Transverse colon (tissue), 4 donors: ENCODE results near the gene MRGPRD.

Experiments used
- EP300 ChIP-seq: sonication (generic); formaldehyde crosslinking; IDR thresholded peaks from one replicate; pipeline ENCODE4 v1.6.1; 2017; ENCODE audit warnings: antibody characterized with exemption, low read depth
- POLR2A ChIP-seq: fragments of 450-650 bp; IDR thresholded peaks from one replicate; pipeline ENCODE4 v1.6.1; 2016; ENCODE audit warnings: antibody characterized with exemption, mild to moderate bottlenecking, moderate library complexity
- POLR2AphosphoS5 ChIP-seq, 3 donors: sonication (generic); formaldehyde crosslinking; IDR thresholded peaks; one replicate each; pipeline ENCODE4 v1.6.1; 2016; ENCODE audit warnings: antibody characterized with exemption in 3 of 3
- TF ChIP-seq, protein P1 (sequence below), 5 experiments: fragments of 200-600 bp in 3 of 5; fragments of 450-650 bp in 2 of 5; sonication (generic) in 3 of 5; IDR thresholded peaks; 1 replicate in 2 of 5; 2 replicates in 3 of 5; pipeline ENCODE4 v1.5.1; 2016 to 2017; ENCODE audit warnings: antibody characterized with exemption in 5 of 5, inconsistent platforms in 3 of 5, mild to moderate bottlenecking in 2 of 5, moderate library complexity in 1 of 5

DNA sequence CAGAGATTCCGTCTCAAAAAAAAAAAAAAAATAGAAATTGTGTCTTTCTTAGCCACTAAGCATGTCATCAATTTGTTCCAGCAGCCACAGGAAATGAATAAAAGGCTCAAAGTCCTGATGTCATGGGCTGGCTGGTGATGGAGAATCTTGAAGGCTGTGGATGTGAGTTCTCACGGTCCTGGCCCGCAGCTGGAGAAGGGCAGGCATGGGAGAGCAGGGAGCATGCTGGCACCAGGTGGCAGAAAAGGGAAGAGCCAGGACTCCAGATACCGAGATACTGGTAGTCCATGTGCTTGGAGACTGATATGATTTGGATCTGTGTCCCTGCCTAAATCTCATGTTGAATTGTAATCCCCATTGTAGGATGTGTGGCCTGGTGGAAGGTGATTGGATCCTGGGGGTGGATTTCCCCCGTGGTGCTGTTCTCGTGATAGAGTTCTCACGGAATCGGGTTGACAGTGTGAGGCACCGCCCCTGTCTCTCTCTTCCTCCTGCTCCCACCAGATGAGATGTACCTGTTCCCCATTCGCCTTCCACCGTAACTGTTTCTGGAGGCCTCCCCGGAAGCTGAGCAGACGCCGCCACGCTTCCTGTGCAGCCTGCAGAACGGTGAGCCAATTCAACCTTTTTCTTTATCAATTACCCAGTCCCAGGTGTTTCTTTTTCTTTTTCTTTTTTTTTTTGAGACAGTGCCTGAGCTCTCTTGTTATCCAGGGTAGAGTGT lies 18.1 kb downstream of the MRGPRD start:
- TF ChIP-seq POLR2AphosphoS5 (IDR thresholded peaks at IDR 0.05) (no peak), POLR2A (no peak), EP300 (no peak)
- TF ChIP-seq, protein P1, sequence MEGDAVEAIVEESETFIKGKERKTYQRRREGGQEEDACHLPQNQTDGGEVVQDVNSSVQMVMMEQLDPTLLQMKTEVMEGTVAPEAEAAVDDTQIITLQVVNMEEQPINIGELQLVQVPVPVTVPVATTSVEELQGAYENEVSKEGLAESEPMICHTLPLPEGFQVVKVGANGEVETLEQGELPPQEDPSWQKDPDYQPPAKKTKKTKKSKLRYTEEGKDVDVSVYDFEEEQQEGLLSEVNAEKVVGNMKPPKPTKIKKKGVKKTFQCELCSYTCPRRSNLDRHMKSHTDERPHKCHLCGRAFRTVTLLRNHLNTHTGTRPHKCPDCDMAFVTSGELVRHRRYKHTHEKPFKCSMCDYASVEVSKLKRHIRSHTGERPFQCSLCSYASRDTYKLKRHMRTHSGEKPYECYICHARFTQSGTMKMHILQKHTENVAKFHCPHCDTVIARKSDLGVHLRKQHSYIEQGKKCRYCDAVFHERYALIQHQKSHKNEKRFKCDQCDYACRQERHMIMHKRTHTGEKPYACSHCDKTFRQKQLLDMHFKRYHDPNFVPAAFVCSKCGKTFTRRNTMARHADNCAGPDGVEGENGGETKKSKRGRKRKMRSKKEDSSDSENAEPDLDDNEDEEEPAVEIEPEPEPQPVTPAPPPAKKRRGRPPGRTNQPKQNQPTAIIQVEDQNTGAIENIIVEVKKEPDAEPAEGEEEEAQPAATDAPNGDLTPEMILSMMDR (IDR thresholded peaks at IDR 0.05): no peak
